ENCODE data around the gene CACNA2D3.

Gene CACNA2D3

DNA sequence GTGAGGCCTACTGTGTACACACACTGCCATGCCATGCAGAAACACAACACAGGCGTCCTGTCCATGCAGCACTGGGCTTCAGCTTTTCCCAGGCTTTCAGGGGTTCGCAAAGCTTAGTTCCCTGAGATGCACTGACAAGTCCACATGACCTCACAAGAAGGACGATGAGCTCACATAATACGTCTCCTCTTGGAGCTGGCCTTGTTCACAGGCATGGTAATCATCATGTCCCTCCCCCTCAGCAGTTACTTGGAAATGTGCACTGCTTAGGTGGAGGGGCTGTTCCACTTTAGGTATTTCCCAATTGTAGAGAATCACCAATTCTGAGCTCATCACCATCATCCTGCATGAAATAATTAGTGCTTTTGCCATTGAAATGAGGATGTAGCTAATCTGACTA lies 496.7 kb downstream of the CACNA2D3 start:
- Histone ChIP-seq H3K79me1 (ENCODE audit: low read length) (no peaks in the 10 kb centered on the region), H3K27ac (ENCODE audit: low read depth, low read length) (no peak overlapping the region), H2BK15ac (replicated peaks; ENCODE audit: low read depth) (no peak overlapping the region), H2BK5ac (ENCODE audit: low read length) (no peak overlapping the region), H4K5ac (ENCODE audit: low read length) (no peak overlapping the region), H2AK5ac (ENCODE audit: low read length) (no peak overlapping the region), H3K4me1 (ENCODE audit: control insufficient read depth, low read depth, low read length) (no peaks in the 10 kb centered on the region), H3K36me3 (ENCODE audit: control insufficient read depth, insufficient read depth, low read length) (no peaks in the 10 kb centered on the region), H3K4ac (ENCODE audit: low read depth, low read length) (no peak overlapping the region), H3K18ac (ENCODE audit: low read length) (no peak overlapping the region), H4K8ac (ENCODE audit: low read depth, low read length) (no peak overlapping the region), H3K27me3 (ENCODE audit: insufficient read depth, low read length, poor library complexity) (no peaks in the 10 kb centered on the region), H2BK120ac (ENCODE audit: low read depth, low read length) (no peak overlapping the region), H3K4me2 (ENCODE audit: low read length) (no peak overlapping the region), H3K4me3 (ENCODE audit: low read length) (no peak overlapping the region), H3K23ac (ENCODE audit: low read length) (no peak overlapping the region), H3K56ac (ENCODE audit: low read length) (no peak overlapping the region), H3K9ac (ENCODE audit: low read length) (no peak overlapping the region), H3K79me2 (ENCODE audit: control insufficient read depth, insufficient read depth, low read length) (no peaks in the 10 kb centered on the region)
- no peak for DNase-seq
- WGBS (ENCODE audit: extremely low coverage, insufficient coverage, low lambda C conversion rate), result no CpG with 5 or more reads among the region's 4 CpGs

DNA sequence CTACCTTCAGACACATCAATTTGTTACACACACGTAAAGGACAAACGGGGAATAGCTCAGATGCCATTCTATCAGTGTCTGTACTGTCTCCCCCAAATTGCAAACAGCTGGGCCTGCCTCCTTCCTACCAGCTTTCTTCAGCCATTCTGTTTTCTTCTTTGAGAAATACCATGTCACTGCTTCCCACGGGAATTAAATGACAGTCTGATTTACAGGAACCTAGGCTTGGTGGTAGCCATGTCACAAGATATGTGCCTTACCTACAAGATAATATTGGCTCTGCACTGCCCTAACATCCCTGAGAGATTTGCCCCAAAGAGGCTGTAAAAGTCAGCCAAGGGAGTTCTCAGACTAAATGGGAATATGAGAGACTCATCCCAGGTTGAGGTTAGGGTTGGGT lies 497.2 kb downstream of the CACNA2D3 start:
- Histone ChIP-seq H2BK5ac (ENCODE audit: low read length) (no peak overlapping the region), H4K5ac (ENCODE audit: low read length) (no peak overlapping the region), H3K18ac (ENCODE audit: low read length) (no peak overlapping the region), H2BK15ac (replicated peaks; ENCODE audit: low read depth) (no peak overlapping the region), H2BK120ac (ENCODE audit: low read depth, low read length) (no peak overlapping the region), H3K23ac (ENCODE audit: low read length) (no peak overlapping the region), H3K4me2 (ENCODE audit: low read length) (no peak overlapping the region), H3K4me3 (ENCODE audit: low read length) (no peak overlapping the region), H3K27me3 (ENCODE audit: insufficient read depth, low read length, poor library complexity) (no peaks in the 10 kb centered on the region), H3K27ac (ENCODE audit: low read depth, low read length) (no peak overlapping the region), H4K8ac (ENCODE audit: low read depth, low read length) (no peak overlapping the region), H3K79me2 (ENCODE audit: control insufficient read depth, insufficient read depth, low read length) (no peaks in the 10 kb centered on the region), H3K79me1 (ENCODE audit: low read length) (no peaks in the 10 kb centered on the region), H3K36me3 (ENCODE audit: control insufficient read depth, insufficient read depth, low read length) (no peaks in the 10 kb centered on the region), H3K4ac (ENCODE audit: low read depth, low read length) (no peak overlapping the region), H3K56ac (ENCODE audit: low read length) (no peak overlapping the region), H3K9ac (ENCODE audit: low read length) (no peak overlapping the region), H3K4me1 (ENCODE audit: control insufficient read depth, low read depth, low read length) (no peaks in the 10 kb centered on the region), H2AK5ac (ENCODE audit: low read length) (no peak overlapping the region)
- DNase-seq, result no peak
- WGBS (ENCODE audit: extremely low coverage, insufficient coverage, low lambda C conversion rate), result no CpG with 5 or more reads among the region's 3 CpGs

DNA sequence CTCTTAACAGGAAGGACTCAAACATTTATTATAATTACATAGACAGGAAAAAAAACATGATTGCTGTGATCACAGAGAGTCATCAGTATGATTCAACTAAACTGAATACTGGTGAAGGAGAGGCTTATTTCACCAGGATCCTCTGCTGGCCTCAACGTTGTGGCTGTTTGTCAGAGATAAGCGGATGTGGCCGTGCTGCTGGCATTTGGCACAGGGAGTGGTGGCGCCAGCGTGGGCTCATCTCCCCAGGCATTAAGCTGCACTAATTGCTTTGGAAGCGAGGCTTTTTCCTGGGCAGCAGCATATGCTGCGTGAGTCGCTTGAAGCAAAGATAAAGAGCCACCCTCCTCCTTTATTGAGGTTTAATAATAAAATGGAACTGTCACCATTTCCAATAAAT lies 498.8 kb downstream of the CACNA2D3 start:
- H3K4me1 ChIP-seq (ENCODE audit: control insufficient read depth, low read depth, low read length), result no peaks in the 10 kb centered on the region
- H2BK15ac ChIP-seq (replicated peaks; ENCODE audit: low read depth), result no peak overlapping the region
- no peak overlapping the region for H3K9ac ChIP-seq (ENCODE audit: low read length)
- H3K27ac ChIP-seq (ENCODE audit: low read depth, low read length), result no peak overlapping the region
- H3K4ac ChIP-seq (ENCODE audit: low read depth, low read length), result no peak overlapping the region
- H2BK120ac ChIP-seq (ENCODE audit: low read depth, low read length), result no peak overlapping the region
- H3K36me3 ChIP-seq (ENCODE audit: control insufficient read depth, insufficient read depth, low read length), result no peaks in the 10 kb centered on the region
- H3K79me1 ChIP-seq (ENCODE audit: low read length), result no peaks in the 10 kb centered on the region
- no peak for DNase-seq
- H4K8ac ChIP-seq (ENCODE audit: low read depth, low read length), result no peak overlapping the region
- H3K23ac ChIP-seq (ENCODE audit: low read length), result no peak overlapping the region
- no peak overlapping the region for H4K5ac ChIP-seq (ENCODE audit: low read length)
- H3K56ac ChIP-seq (ENCODE audit: low read length), result no peak overlapping the region
- H3K4me2 ChIP-seq (ENCODE audit: low read length), result no peak overlapping the region
- no peak overlapping the region for H2BK5ac ChIP-seq (ENCODE audit: low read length)
- no peak overlapping the region for H2AK5ac ChIP-seq (ENCODE audit: low read length)
- no CpG with 5 or more reads among the region's 8 CpGs for WGBS (ENCODE audit: extremely low coverage, insufficient coverage, low lambda C conversion rate)
- H3K18ac ChIP-seq (ENCODE audit: low read length), result no peak overlapping the region
- H3K4me3 ChIP-seq (ENCODE audit: low read length), result no peak overlapping the region
- H3K79me2 ChIP-seq (ENCODE audit: control insufficient read depth, insufficient read depth, low read length), result no peaks in the 10 kb centered on the region
- no peaks in the 10 kb centered on the region for H3K27me3 ChIP-seq (ENCODE audit: insufficient read depth, low read length, poor library complexity)

DNA sequence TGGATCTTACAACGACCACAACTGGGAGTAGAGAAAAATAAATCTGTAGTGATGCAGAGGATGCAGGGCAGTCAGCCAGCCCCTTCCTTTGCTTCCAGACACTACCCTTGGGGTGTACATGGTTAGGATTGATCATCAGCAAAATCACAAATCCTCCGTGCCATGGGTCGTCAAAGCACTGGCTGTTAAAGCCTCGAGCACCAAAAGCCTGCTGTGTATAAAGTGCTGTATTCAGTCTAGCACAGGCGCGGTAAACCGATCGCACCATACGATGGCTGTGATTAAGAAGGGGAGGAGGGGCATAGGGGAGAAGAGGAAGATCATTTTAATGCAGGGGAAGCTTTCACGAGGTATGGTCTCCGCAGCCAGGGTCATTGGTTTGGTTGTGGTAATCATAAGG lies 500.3 kb downstream of the CACNA2D3 start:
- no peak for DNase-seq
- H3K36me3 ChIP-seq (ENCODE audit: control insufficient read depth, insufficient read depth, low read length), result no peaks in the 10 kb centered on the region
- H3K9ac ChIP-seq (ENCODE audit: low read length), result no peak overlapping the region
- H3K4me3 ChIP-seq (ENCODE audit: low read length), result no peak overlapping the region
- H3K4me1 ChIP-seq (ENCODE audit: control insufficient read depth, low read depth, low read length), result no peaks in the 10 kb centered on the region
- no peak overlapping the region for H3K23ac ChIP-seq (ENCODE audit: low read length)
- no peak overlapping the region for H3K56ac ChIP-seq (ENCODE audit: low read length)
- H4K5ac ChIP-seq (ENCODE audit: low read length), result no peak overlapping the region
- H3K27me3 ChIP-seq (ENCODE audit: insufficient read depth, low read length, poor library complexity), result no peaks in the 10 kb centered on the region
- no peak overlapping the region for H2AK5ac ChIP-seq (ENCODE audit: low read length)
- H3K18ac ChIP-seq (ENCODE audit: low read length), result no peak overlapping the region
- no peak overlapping the region for H4K8ac ChIP-seq (ENCODE audit: low read depth, low read length)
- H2BK5ac ChIP-seq (ENCODE audit: low read length), result no peak overlapping the region
- H3K79me1 ChIP-seq (ENCODE audit: low read length), result no peaks in the 10 kb centered on the region
- no peak overlapping the region for H2BK120ac ChIP-seq (ENCODE audit: low read depth, low read length)
- no peaks in the 10 kb centered on the region for H3K79me2 ChIP-seq (ENCODE audit: control insufficient read depth, insufficient read depth, low read length)
- no peak overlapping the region for H3K4ac ChIP-seq (ENCODE audit: low read depth, low read length)
- no peak overlapping the region for H3K4me2 ChIP-seq (ENCODE audit: low read length)
- H3K27ac ChIP-seq (ENCODE audit: low read depth, low read length), result no peak overlapping the region
- H2BK15ac ChIP-seq (replicated peaks; ENCODE audit: low read depth), result no peak overlapping the region
- whole genome bisulfite sequencing (ENCODE audit: extremely low coverage, insufficient coverage, low lambda C conversion rate), result no CpG with 5 or more reads among the region's 11 CpGs

- no peaks in the 10 kb centered on the region for H3K79me2 ChIP-seq (ENCODE audit: control insufficient read depth, insufficient read depth, low read length)
- H3K4me1 ChIP-seq (ENCODE audit: control insufficient read depth, low read depth, low read length), result no peaks in the 10 kb centered on the region
- no peak overlapping the region for H2BK120ac ChIP-seq (ENCODE audit: low read depth, low read length)
- no peak overlapping the region for H4K5ac ChIP-seq (ENCODE audit: low read length)
- H3K23ac ChIP-seq (ENCODE audit: low read length), result no peak overlapping the region
- no peaks in the 10 kb centered on the region for H3K27me3 ChIP-seq (ENCODE audit: insufficient read depth, low read length, poor library complexity)
- H3K4me3 ChIP-seq (ENCODE audit: low read length), result no peak overlapping the region
- H3K36me3 ChIP-seq (ENCODE audit: control insufficient read depth, insufficient read depth, low read length), result no peaks in the 10 kb centered on the region
- DNase-seq, result no peak
- H2BK5ac ChIP-seq (ENCODE audit: low read length), result no peak overlapping the region
- H3K56ac ChIP-seq (ENCODE audit: low read length), result no peak overlapping the region
- H4K8ac ChIP-seq (ENCODE audit: low read depth, low read length), result no peak overlapping the region
- no peak overlapping the region for H3K4ac ChIP-seq (ENCODE audit: low read depth, low read length)
- no peak overlapping the region for H3K9ac ChIP-seq (ENCODE audit: low read length)
- no CpG with 5 or more reads among the region's 43 CpGs for WGBS (ENCODE audit: extremely low coverage, insufficient coverage, low lambda C conversion rate)
- no peak overlapping the region for H3K18ac ChIP-seq (ENCODE audit: low read length)
- no peak overlapping the region for H3K27ac ChIP-seq (ENCODE audit: low read depth, low read length)
- H2BK15ac ChIP-seq (replicated peaks; ENCODE audit: low read depth), result no peak overlapping the region
- no peak overlapping the region for H3K4me2 ChIP-seq (ENCODE audit: low read length)
- no peak overlapping the region for H2AK5ac ChIP-seq (ENCODE audit: low read length)
- H3K79me1 ChIP-seq (ENCODE audit: low read length), result no peaks in the 10 kb centered on the region
Observed at GRCh38 chr3:54625805-54626787, 503.7 kb downstream of the CACNA2D3 start.
